GM12872 (cell line): ENCODE measurements around the gene FOLR1.

ENCODE experiments used
- TF ChIP-seq, protein P1 (sequence below): IDR thresholded peaks from 3 replicates; pipeline ENCODE4 v1.5.1; 2011; ENCODE audit warnings: low read depth, mild to moderate bottlenecking, low read length, moderate library complexity; ENCODE audit not compliant: insufficient read depth

FOLR1 gene

DNA sequence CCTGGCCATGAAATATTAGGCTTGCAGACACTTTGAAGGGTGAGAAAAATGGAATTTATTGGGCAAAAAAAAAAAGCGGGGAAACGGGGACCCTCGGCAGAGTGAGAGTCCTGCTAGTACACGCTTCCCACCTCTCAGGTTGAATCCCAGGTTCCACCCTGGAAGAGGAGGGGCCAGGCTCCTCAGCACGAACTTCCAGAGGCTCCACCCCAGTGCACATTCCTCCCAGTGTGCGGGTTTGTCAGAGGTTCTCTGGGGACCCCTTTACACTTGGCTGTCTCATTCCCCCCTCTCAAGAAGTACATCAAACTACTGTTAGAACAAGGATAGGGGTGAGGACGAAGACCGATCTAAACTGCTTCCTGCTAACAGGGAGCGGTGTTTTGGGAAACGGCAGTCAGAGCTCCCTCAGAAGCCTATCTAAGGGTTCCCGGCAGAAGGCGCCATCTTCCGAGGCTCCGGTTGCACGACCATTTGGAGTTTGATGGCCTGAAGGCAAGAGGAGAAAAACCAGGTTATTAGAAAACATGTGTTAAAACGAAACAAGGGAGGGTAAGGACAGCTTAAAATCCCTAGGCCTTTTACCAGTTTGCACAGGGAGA lies 28.9 kb upstream of the FOLR1 start:
- TF ChIP-seq, protein P1, sequence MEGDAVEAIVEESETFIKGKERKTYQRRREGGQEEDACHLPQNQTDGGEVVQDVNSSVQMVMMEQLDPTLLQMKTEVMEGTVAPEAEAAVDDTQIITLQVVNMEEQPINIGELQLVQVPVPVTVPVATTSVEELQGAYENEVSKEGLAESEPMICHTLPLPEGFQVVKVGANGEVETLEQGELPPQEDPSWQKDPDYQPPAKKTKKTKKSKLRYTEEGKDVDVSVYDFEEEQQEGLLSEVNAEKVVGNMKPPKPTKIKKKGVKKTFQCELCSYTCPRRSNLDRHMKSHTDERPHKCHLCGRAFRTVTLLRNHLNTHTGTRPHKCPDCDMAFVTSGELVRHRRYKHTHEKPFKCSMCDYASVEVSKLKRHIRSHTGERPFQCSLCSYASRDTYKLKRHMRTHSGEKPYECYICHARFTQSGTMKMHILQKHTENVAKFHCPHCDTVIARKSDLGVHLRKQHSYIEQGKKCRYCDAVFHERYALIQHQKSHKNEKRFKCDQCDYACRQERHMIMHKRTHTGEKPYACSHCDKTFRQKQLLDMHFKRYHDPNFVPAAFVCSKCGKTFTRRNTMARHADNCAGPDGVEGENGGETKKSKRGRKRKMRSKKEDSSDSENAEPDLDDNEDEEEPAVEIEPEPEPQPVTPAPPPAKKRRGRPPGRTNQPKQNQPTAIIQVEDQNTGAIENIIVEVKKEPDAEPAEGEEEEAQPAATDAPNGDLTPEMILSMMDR, result no peak

DNA sequence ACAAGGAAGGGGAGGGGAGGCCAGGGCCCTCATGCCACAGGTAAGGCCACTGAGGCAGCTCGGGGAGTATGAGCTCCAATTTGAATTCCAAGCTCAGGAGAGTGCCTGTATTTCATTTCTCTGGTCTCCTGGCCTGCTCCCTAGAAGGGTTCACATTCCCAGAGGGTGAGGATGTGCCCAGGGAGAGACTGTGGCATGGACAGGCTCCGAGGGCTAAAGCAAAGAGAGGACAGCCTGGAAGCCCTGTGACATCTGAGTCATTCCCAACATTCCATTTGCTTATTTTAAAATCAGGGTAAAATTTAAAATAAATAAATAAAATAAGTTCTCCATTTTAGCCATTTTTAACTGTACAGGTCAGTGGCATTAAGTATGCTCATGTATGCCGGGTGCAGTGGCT lies 18.6 kb upstream of the FOLR1 start:
- TF ChIP-seq, protein P1, result no peak

DNA sequence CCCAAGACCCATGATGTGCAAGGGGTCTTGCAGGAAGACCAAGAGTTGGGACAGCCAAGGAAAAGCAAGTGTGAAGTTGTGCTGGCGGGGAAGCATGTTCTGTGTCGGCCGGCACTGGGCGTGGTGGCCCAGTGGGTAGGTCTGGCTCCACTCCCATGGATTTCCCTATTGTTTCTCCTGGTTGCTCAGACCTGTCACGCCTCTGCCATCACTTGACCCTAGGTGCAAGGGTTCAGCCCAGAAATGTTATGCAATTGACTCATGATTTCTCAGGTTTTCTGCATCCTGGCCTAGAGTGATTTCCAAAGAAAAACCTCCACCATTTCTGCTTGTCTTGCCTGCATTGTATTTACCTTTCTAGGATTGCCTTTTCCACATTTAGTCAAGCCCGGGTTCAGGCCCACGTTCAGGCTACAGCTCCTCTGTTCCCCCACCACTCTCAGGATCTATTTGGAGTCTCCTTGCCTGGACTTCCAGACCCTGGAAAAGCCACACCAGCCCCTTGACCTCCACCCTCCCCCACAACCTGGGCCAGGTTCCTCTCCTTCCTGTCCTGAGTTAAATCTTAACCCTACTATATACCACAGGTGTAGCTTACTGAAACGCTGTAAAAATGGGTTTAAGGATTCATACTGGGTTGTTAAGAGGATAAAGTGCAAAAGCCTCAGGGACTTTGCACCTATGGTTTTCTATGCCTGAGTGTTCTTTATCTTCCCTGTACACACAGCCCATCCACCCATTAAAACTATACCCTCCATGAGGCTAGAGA lies 17.5 kb upstream of the FOLR1 start:
- TF ChIP-seq, protein P1, result no peak

DNA sequence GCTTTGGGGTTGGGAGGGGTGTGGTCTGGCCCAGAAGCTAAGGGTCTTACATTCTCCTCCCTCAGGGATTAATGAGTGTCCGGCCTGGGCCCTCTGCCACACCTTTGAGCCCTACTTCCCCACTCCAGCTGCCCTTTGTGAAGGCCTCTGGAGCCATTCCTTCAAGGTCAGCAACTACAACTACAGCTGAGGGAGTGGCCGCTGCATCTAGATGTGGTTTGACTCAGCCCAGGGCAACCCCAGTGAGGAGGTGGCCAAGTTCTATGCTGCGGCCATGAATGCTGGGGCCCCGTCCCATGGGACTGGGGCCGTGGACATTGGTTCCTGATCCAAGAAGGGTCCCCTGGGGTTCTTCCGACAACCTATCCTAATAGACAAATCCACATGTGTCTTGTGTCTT lies 14.3 kb upstream of the FOLR1 start:
- TF ChIP-seq, protein P1, result no peak

DNA sequence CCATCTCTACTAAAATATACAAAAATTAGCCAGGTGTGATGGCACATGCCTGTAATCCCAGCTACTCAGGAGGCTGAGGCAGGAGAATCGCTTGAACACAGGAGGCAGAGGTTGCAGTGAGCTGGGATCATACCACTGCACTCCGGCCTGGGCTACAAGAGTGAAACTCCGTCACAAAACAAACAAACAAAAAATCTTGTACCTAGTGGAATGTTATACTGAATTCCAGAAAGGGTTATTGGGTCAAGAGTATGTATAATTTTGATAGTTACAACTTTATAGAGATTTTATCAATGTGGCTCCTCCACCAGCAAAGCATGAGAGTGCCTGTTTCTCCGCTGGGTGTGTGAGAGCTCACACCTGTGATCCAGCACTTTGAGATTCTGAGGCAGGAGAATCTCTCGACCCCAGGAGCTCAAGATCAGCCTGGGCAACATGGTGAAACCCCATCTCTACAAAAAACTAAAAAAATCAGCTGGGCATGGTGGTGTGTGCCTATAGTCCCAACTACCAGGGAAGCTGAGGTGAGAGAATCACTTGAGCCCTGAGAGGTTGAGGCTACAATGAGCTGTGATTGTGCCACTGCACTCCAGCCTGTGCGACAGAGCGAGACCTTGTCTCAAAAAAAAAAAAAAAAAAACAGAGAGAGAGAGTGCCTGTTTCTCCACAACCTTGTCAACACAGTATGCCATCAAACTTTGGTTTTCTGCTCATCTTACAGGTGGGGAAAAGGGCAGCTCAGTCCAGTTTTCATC lies 12.7 kb upstream of the FOLR1 start:
- TF ChIP-seq, protein P1, result no peak

DNA sequence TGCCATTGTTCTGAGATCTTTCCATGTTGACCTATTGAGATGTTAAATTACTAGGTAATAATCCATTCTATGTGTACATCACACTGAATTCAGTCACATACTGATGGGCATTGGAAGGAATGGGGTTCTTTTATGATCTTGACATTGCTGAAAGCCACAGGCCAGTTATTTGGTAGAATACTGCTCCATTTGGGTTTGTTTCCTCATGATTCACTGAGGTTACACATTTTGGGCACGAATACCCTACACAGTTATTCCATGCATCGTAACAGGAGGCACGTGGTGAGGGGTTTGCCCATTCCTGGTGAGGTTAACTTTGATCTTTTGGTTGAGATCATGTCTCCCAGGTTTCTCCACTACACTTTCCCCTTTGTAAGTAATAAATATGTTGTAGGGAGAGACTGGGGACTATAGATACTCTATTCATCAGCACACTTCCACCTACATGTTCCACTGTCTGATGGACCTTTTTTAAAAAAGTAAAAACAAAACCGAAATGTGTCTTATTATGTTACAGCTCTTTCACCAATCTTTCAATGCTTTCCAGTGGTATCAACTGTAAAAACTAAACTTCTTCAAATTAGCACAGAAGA lies 12.0 kb upstream of the FOLR1 start:
- TF ChIP-seq, protein P1, result no peak

DNA sequence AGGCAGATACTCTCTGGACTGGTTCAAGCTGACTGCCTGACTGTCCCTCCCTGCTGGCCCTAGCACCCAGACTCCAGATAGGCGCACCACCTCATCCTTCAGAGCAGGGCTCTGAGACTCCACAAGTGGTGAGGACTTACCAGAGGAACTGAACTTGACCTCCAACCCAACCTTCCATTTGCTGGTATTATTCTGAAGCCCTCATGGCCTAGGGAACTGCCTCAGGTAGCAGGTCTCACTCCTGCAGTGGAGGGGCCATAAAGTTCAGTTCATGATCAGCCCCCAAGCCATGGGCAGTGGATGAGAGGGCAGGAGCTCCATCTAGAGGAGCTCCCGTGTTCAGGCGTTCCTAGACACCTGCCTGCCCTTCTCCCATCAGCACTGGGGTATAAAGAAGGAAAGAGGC lies 10.4 kb upstream of the FOLR1 start:
- TF ChIP-seq, protein P1, result peak; percentile 22; the same call in 1 of the 3 replicates
